ENCODE results near the gene PRIM2.
"Not testable (repeated sequence)": the region's sequence is repeated elsewhere in the genome, so short reads cannot be mapped to it uniquely, and the experiment has no call there.

DNA sequence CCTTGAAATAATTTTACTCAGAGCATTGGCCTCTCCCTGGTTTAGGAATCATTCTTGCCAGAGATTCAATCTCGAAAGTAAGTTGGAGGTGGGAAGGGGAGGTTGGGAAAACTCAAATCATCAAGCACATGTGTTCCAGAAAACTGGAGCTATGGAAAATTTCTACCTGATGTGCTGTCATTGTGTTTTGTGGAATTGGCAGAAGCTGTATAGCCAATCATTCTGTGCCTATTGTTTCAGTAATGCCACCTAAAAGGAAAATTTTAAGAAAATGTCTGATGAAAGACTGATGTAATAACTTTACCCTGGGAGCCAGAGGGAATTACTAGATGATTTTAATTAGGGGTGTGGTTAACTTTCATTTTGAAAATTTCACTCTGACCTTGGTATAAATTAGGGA lies 187.8 kb downstream of the PRIM2 start:
- not testable (repeated sequence) for TF ChIP-seq POLR2AphosphoS5 (IDR thresholded peaks at IDR 0.05; ENCODE audit: low read depth, low read length); PAX5 (IDR thresholded peaks at IDR 0.05; ENCODE audit: insufficient read depth, low read length, severe bottlenecking); POLR2A (IDR thresholded peaks at IDR 0.05; ENCODE audit: low read depth, low read length); TAF1 (IDR thresholded peaks at IDR 0.05; ENCODE audit: low read depth, low read length); SPI1 (IDR thresholded peaks at IDR 0.05; ENCODE audit: low read depth, low read length)
